NCI-H345 treated with DMSO at 0.1 percent for 48 hours (cell line): Measurements from ENCODE around the gene TIAM1.

Experiments
- DNase-seq: peaks from one replicate; lab custom pipeline; 2025; ENCODE audit not compliant: unreplicated experiment; lab: John Stamatoyannopoulos, UW

The TIAM1 gene

GRCh38 chr21:31286621-31287020 lies 57.4 kb downstream of the TIAM1 start:
- no peak for DNase-seq

- DNase-seq, result no peak
Measured at GRCh38 chr21:31284797-31285397, 59.2 kb downstream of the TIAM1 start.

GRCh38 chr21:31283025-31283424 lies 61.0 kb downstream of the TIAM1 start:
- DNase-seq, result no peak

GRCh38 chr21:31282095-31282709 lies 61.9 kb downstream of the TIAM1 start:
- DNase-seq, result no peak

- no peak for DNase-seq
Measured at GRCh38 chr21:31281561-31281960, 62.5 kb downstream of the TIAM1 start.

GRCh38 chr21:31279986-31280385 lies 64.1 kb downstream of the TIAM1 start:
- no peak for DNase-seq

- DNase-seq, result no peak
Measured at GRCh38 chr21:31279214-31279613, 64.8 kb downstream of the TIAM1 start.

GRCh38 chr21:31278511-31279130 lies 65.4 kb downstream of the TIAM1 start:
- no peak for DNase-seq

GRCh38 chr21:31276663-31277062 lies 67.4 kb downstream of the TIAM1 start:
- DNase-seq, result no peak

- no peak for DNase-seq
Measured at GRCh38 chr21:31275901-31276300, 68.2 kb downstream of the TIAM1 start.

GRCh38 chr21:31273278-31273677 lies 70.8 kb downstream of the TIAM1 start:
- DNase-seq, result no peak

GRCh38 chr21:31268090-31268489 lies 76.0 kb downstream of the TIAM1 start:
- DNase-seq, result no peak

- DNase-seq, result no peak
Measured at GRCh38 chr21:31267644-31268043, 76.4 kb downstream of the TIAM1 start.

- no peak for DNase-seq
Measured at GRCh38 chr21:31266241-31266640, 77.8 kb downstream of the TIAM1 start.

GRCh38 chr21:31265366-31266013 lies 78.6 kb downstream of the TIAM1 start:
- DNase-seq, result no peak

GRCh38 chr21:31264574-31264973 lies 79.5 kb downstream of the TIAM1 start:
- no peak for DNase-seq

- no peak for DNase-seq
Measured at GRCh38 chr21:31262728-31263127, 81.3 kb downstream of the TIAM1 start.

- DNase-seq, result no peak
Measured at GRCh38 chr21:31261759-31262158, 82.3 kb downstream of the TIAM1 start.

- no peak for DNase-seq
Measured at GRCh38 chr21:31260790-31261189, 83.3 kb downstream of the TIAM1 start.

GRCh38 chr21:31258073-31258472 lies 86.0 kb downstream of the TIAM1 start:
- no peak for DNase-seq

GRCh38 chr21:31257265-31257664 lies 86.8 kb downstream of the TIAM1 start:
- no peak for DNase-seq

GRCh38 chr21:31255896-31256295 lies 88.2 kb downstream of the TIAM1 start:
- DNase-seq, result no peak
